B cell (primary cell): ENCODE results near the gene SPTBN1. TPM values are rescaled to one million over a fixed set of nuclear protein-coding genes. Genes with fewer than 3 reads are reported as not detected.

ENCODE experiments used
- ATAC-seq: fragments of 200-7000 bp; cut with Tn5 transposase; one replicate; pipeline ENCODE4 v1.10.0; 2021; ENCODE audit warnings: low read depth, mild to moderate bottlenecking, moderate number of reproducible peaks, moderate library complexity
- CTCF ChIA-PET: fragments of 350-600 bp; sonication (Branson Sonifier 250); formaldehyde crosslinking; loops from one replicate; lab custom pipeline; 2021; ENCODE audit warnings: antibody characterized with exemption, inconsistent platforms; lab: Charles Lee
- POLR2A ChIA-PET: fragments of 350-600 bp; sonication (Branson Sonifier 250); formaldehyde crosslinking; loops from one replicate; lab custom pipeline; 2021; ENCODE audit warnings: antibody characterized with exemption; lab: Charles Lee
- DNase-seq: peaks from one replicate; pipeline ENCODE4 v3.0.0; 2013
- H2AFZ ChIP-seq: 2 replicates; pipeline ENCODE4 v1.6.1; 2012; ENCODE audit warnings: mild to moderate bottlenecking, low read depth, low read length; ENCODE audit not compliant: insufficient read depth, poor library complexity, severe bottlenecking
- H3K27ac ChIP-seq, 2 donors: 1 replicate in 1 of 2; 2 replicates in 1 of 2; pipeline ENCODE4 v1.5.1; 2012 to 2013; ENCODE audit warnings: low read length in 2 of 2, mild to moderate bottlenecking in 2 of 2, moderate library complexity in 1 of 2
- H3K27me3 ChIP-seq, 4 experiments: fragments of 200-600 bp in 1 of 4; sonication (generic) in 1 of 4; replicated peaks in 1 of 4; 1 replicate in 2 of 4; 2 replicates in 2 of 4; pipeline versions ENCODE4 v1.6.1 to v1.7.0; 2013 to 2016; ENCODE audit warnings: low read length in 3 of 4, mild to moderate bottlenecking in 2 of 4, mixed read lengths in 1 of 4, moderate library complexity in 1 of 4; ENCODE audit not compliant: insufficient read depth in 4 of 4, control insufficient read depth in 3 of 4; ENCODE audit errors: control extremely low read depth in 1 of 4
- H3K36me3 ChIP-seq, 2 experiments: replicated peaks in 1 of 2; 1 replicate in 1 of 2; 2 replicates in 1 of 2; pipeline versions ENCODE4 v1.6.1 to v1.7.1; 2013; ENCODE audit warnings: low read length in 1 of 2; ENCODE audit not compliant: insufficient read depth in 2 of 2, control insufficient read depth in 1 of 2; ENCODE audit errors: control extremely low read depth in 1 of 2, extremely low read depth in 1 of 2
- H3K4me1 ChIP-seq, 2 donors: fragments of 200-600 bp in 1 of 2; sonication (generic) in 1 of 2; 1 replicate in 1 of 2; 2 replicates in 1 of 2; pipeline versions ENCODE4 v1.5.1 to v1.6.1; 2013 to 2017; ENCODE audit warnings: low read length in 2 of 2; ENCODE audit not compliant: control insufficient read depth in 2 of 2, insufficient read depth in 2 of 2
- H3K4me2 ChIP-seq: replicated peaks from 2 replicates; pipeline ENCODE3; 2012; ENCODE audit warnings: mild to moderate bottlenecking, low read depth, low read length; ENCODE audit not compliant: poor library complexity, severe bottlenecking
- H3K4me3 ChIP-seq, 5 experiments: fragments of 200-600 bp in 1 of 5; sonication (generic) in 1 of 5; 1 replicate in 3 of 5; 2 replicates in 2 of 5; pipeline versions ENCODE4 v1.5.1 to v1.7.0; 2011 to 2016; ENCODE audit warnings: low read length in 4 of 5, mild to moderate bottlenecking in 4 of 5, low read depth in 2 of 5, control low read depth in 1 of 5, moderate library complexity in 1 of 5; ENCODE audit not compliant: insufficient read depth in 1 of 5; ENCODE audit errors: control extremely low read depth in 1 of 5, extremely low read depth in 1 of 5
- H3K79me2 ChIP-seq: fragments of 200-600 bp; sonication (generic); one replicate; pipeline ENCODE4 v1.6.0; 2016; ENCODE audit warnings: low read length; ENCODE audit not compliant: control insufficient read depth, insufficient read depth
- H3K9ac ChIP-seq: fragments of 200-600 bp; sonication (generic); 2 replicates; pipeline ENCODE4 v1.6.1; 2017; ENCODE audit warnings: mild to moderate bottlenecking, low read length, moderate library complexity
- H3K9me3 ChIP-seq, 3 donors: one replicate each; pipeline versions ENCODE4 v1.6.1 to v1.7.1; 2013; ENCODE audit warnings: low read length in 2 of 3; ENCODE audit not compliant: control insufficient read depth in 2 of 3, insufficient read depth in 1 of 3; ENCODE audit errors: control extremely low read depth in 1 of 3
- H4K20me1 ChIP-seq: 2 replicates; pipeline ENCODE4 v1.6.0; 2012; ENCODE audit warnings: mild to moderate bottlenecking, low read length; ENCODE audit not compliant: insufficient read depth, control insufficient read depth, poor library complexity, severe bottlenecking
- H3K27ac Mint-ChIP-seq: one replicate; pipeline ENCODE4 v1.8.0; 2021; ENCODE audit warnings: mixed read lengths
- H3K27me3 Mint-ChIP-seq: one replicate; pipeline ENCODE4 v1.8.0; 2021; ENCODE audit warnings: mixed read lengths
- H3K4me1 Mint-ChIP-seq: one replicate; pipeline ENCODE4 v1.8.0; 2021; ENCODE audit warnings: mixed read lengths
- H3K4me3 Mint-ChIP-seq: one replicate; pipeline ENCODE4 v1.8.0; 2021; ENCODE audit warnings: mixed read lengths
- H3K9me3 Mint-ChIP-seq: one replicate; pipeline ENCODE4 v1.8.0; 2022; ENCODE audit warnings: mixed read lengths; ENCODE audit not compliant: insufficient read depth
- EZH2 ChIP-seq: IDR thresholded peaks from 2 replicates; pipeline ENCODE4 v1.6.1; 2012; ENCODE audit warnings: borderline replicate concordance, low read depth, mild to moderate bottlenecking, moderate library complexity, low read length; ENCODE audit not compliant: insufficient read depth, poor library complexity, severe bottlenecking
- WGBS: methylation state at CpG from one replicate; pipeline ENCODE4 v1.1.5; 2013; ENCODE audit warnings: missing lambda C conversion rate; ENCODE audit not compliant: insufficient coverage; 5-methylcytosine and 5-hydroxymethylcytosine counted together
- intact Hi-C: fragments of 100-400 bp; cut with micrococcal nuclease; formaldehyde crosslinking; loops from one replicate; pipeline ENCODE4 v1.10.0; 2022
- polyA plus RNA-seq: library from polyadenylated mRNA; depleted of rRNA; stranded (reverse); fragments of >200 nt; gene quantifications from 2 replicates; pipeline ENCODE4 v1.2.3, GENCODE V29; 2012
- total RNA-seq, 2 donors: library from RNA; stranded (reverse); fragments of 120-200 nt in 1 of 2; gene quantifications; 1 replicate in 1 of 2; 2 replicates in 1 of 2; pipeline versions ENCODE4 v1.2.3 to v1.2.4, GENCODE V29; 2013 to 2022
- TF ChIP-seq, protein P1 (sequence below): fragments of 200-600 bp; IDR thresholded peaks from one replicate; pipeline ENCODE4 v1.8.0; 2022; ENCODE audit warnings: antibody characterized with exemption, mild to moderate bottlenecking

Gene SPTBN1
- total and polyA plus RNA-seq, 2 donors (not counting 1 experiment from before 2014, with no cell fraction given) = 43.7 to 144 TPM

DNA sequence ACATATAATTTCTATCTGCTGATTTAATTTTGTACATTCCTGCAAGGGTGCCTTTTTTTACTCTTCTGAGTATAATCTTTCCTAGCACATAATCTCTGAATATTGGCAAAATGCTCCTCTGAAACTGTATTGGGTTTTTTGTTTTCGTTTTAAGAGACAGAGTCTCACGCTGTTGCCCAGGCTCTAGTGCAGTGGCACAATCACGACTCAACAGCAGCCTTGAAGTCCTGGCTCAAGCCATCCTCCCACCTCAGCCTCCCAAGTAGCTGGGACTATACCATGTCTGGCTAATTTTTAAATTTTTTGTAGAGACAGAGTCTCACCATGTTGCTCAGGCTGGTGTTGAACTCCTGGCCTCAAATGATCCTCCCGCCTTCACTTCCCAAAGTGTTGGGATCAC lies 104.9 kb downstream of the SPTBN1 start:
- whole genome bisulfite sequencing = 0% methylated on average over 1 of the region's 4 CpGs
- TF ChIP-seq, protein P1, sequence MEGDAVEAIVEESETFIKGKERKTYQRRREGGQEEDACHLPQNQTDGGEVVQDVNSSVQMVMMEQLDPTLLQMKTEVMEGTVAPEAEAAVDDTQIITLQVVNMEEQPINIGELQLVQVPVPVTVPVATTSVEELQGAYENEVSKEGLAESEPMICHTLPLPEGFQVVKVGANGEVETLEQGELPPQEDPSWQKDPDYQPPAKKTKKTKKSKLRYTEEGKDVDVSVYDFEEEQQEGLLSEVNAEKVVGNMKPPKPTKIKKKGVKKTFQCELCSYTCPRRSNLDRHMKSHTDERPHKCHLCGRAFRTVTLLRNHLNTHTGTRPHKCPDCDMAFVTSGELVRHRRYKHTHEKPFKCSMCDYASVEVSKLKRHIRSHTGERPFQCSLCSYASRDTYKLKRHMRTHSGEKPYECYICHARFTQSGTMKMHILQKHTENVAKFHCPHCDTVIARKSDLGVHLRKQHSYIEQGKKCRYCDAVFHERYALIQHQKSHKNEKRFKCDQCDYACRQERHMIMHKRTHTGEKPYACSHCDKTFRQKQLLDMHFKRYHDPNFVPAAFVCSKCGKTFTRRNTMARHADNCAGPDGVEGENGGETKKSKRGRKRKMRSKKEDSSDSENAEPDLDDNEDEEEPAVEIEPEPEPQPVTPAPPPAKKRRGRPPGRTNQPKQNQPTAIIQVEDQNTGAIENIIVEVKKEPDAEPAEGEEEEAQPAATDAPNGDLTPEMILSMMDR = no peak
- TF ChIP-seq EZH2 = no peak
- H4K20me1 ChIP-seq = no peaks in the 10 kb centered on the region
- H3K79me2 ChIP-seq = peaks cover 72% of the 10 kb centered on the region
- no peak for DNase-seq
- no peaks in the 10 kb centered on the region for H3K9me3 ChIP-seq
- H3K4me3 ChIP-seq = peak overlapping the region; percentile 91 to 99 (median 97)
- H2AFZ ChIP-seq = peak overlapping the region; percentile 41
- no peaks in the 10 kb centered on the region for H3K9me3 Mint-ChIP-seq
- H3K4me3 Mint-ChIP-seq = peak overlapping the region; percentile 94
- intact Hi-C loops = loop anchor here (2.0 kb wide), 1 partner anchor 16 kb away; no protein-coding TSS in a partner anchor
- H3K27me3 ChIP-seq = no peaks in the 10 kb centered on the region
- H3K27ac Mint-ChIP-seq = peak overlapping the region; percentile 90
- ChIA-PET POLR2A (interaction anchor here (0.6 to 4.1 kb wide), 2 partner anchors 21 to 463 kb away, joined by 5 to 21 read pairs; no protein-coding TSS in a partner anchor), CTCF (interaction anchor here (1.1 to 6.7 kb wide), 6 partner anchors 10 to 144 kb away, joined by 4 to 56 read pairs (median 4); no protein-coding TSS in a partner anchor)
- peak overlapping the region; percentile 85 for H3K4me2 ChIP-seq
- H3K4me1 Mint-ChIP-seq = peaks cover 62% of the 10 kb centered on the region
- H3K36me3 ChIP-seq = peaks cover 0 to 3% of the 10 kb centered on the region in 2 experiments
- H3K27ac ChIP-seq = peak overlapping the region; percentile 81 to 92
- no peak for ATAC-seq
- peak overlapping the region; percentile 91 for H3K9ac ChIP-seq
- H3K4me1 ChIP-seq = peaks cover 50 to 55% of the 10 kb centered on the region in 2 donors
- H3K27me3 Mint-ChIP-seq = no peaks in the 10 kb centered on the region

DNA sequence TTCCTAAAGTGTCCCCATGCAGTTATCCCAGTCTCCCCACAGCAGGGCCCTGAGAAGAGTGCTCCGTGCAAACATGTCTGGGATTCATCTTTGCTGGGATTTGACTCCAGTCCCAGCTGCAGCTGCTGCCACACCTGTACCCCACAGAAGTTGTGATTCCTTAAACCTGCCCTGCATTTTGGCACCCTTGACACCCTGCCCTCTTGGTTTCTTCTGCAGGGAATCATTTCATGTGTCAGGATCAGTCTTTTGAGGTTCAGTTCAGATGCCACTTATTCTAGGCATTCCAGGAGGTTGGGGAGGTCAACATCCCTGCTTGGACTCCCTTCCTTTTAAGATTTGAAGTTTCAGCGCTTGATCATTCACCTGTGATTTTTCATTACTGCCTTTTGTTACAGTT lies 108.3 kb downstream of the SPTBN1 start:
- POLR2A ChIA-PET = no interaction called here
- no peaks in the 10 kb centered on the region for H3K27me3 Mint-ChIP-seq
- H3K9ac ChIP-seq = no peak overlapping the region

More for the DNA sequence above, 108.3 kb downstream of the SPTBN1 start:
- DNase-seq (no peak), ATAC-seq (no peak)
- Histone ChIP-seq H3K36me3 (peaks cover 0 to 3% of the 10 kb centered on the region in 2 experiments), H4K20me1 (no peaks in the 10 kb centered on the region), H3K27ac (peak overlapping the region in 1 of 2 donors; percentile 47), H3K9me3 (no peaks in the 10 kb centered on the region), H2AFZ (no peak overlapping the region), H3K27me3 (no peaks in the 10 kb centered on the region), H3K4me3 (no peak overlapping the region), H3K4me1 (peaks cover 70 to 75% of the 10 kb centered on the region in 2 donors), H3K4me2 (no peak overlapping the region), H3K79me2 (peaks cover 90% of the 10 kb centered on the region)
- no peak for TF ChIP-seq EZH2
- TF ChIP-seq, protein P1 = no peak
- CTCF ChIA-PET = interaction anchor here (1.1 to 1.4 kb wide), 2 partner anchors 25 to 42 kb away, joined by 3 read pairs; no protein-coding TSS in a partner anchor
- Mint-ChIP-seq H3K9me3 (no peaks in the 10 kb centered on the region), H3K27ac (peak overlapping the region; percentile 38), H3K4me3 (peak overlapping the region; percentile 12), H3K4me1 (peaks cover 75% of the 10 kb centered on the region)
- intact Hi-C loops = no loop called here
- 100% methylated on average over 2 of the region's 2 CpGs for WGBS
